GM18520 (cell line): Measurements from ENCODE around the gene IRS1.
"Not testable (repeated sequence)": the region's sequence is repeated elsewhere in the genome, so short reads cannot be mapped to it uniquely, and the experiment has no call there.

ENCODE experiments used
- ATAC-seq: cut with Tn5 transposase; IDR thresholded peaks from one replicate; pipeline ENCODE4 v1.9.1; 2021; ENCODE audit not compliant: unreplicated experiment

The IRS1 gene, protein sequence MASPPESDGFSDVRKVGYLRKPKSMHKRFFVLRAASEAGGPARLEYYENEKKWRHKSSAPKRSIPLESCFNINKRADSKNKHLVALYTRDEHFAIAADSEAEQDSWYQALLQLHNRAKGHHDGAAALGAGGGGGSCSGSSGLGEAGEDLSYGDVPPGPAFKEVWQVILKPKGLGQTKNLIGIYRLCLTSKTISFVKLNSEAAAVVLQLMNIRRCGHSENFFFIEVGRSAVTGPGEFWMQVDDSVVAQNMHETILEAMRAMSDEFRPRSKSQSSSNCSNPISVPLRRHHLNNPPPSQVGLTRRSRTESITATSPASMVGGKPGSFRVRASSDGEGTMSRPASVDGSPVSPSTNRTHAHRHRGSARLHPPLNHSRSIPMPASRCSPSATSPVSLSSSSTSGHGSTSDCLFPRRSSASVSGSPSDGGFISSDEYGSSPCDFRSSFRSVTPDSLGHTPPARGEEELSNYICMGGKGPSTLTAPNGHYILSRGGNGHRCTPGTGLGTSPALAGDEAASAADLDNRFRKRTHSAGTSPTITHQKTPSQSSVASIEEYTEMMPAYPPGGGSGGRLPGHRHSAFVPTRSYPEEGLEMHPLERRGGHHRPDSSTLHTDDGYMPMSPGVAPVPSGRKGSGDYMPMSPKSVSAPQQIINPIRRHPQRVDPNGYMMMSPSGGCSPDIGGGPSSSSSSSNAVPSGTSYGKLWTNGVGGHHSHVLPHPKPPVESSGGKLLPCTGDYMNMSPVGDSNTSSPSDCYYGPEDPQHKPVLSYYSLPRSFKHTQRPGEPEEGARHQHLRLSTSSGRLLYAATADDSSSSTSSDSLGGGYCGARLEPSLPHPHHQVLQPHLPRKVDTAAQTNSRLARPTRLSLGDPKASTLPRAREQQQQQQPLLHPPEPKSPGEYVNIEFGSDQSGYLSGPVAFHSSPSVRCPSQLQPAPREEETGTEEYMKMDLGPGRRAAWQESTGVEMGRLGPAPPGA (N-terminal part only)

DNA sequence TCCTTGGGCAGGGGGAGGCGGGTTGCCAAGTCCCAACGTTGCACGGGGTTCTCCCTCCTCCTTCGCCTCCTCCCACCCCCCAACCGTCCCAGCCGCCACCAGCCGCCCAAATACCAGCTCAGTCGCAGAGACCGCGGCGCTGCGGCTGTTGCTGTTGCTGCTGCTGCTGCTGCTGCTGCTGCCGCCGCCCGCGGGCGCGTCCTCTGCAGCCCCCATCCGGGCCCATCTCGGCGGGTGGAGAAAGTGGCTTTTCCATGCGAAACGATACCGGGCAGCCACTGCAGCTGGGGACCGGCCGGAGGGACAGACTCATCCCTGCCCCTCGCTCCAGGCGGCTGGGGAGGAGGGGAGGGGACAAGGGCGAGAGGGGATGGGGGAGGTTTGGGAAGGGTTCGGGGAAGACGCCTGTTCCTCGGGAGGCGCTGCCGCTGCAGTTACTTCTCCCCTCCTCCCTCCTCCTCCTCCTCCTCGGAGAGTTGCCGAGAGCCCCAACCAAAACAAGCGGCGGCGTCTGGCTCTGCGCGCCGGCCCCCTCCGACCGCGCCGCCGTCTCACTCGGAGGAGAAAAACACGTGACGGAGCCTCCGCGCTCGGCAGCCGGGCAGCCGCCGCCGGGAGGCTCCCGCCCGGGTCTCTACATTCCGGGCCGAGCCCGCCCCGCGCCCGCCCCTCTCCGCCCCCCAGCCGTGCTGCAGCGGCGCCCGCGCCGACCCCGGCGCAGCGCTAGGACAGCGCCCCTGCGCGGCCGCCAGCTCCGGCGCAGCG, at the start of gene IRS1:
Gene IRS1, minus strand, starts transcription at position 610 of the 765 bp plus-strand sequence. CDS start 1,082 bp downstream, outside the sequence.
- no peak for ATAC-seq

DNA sequence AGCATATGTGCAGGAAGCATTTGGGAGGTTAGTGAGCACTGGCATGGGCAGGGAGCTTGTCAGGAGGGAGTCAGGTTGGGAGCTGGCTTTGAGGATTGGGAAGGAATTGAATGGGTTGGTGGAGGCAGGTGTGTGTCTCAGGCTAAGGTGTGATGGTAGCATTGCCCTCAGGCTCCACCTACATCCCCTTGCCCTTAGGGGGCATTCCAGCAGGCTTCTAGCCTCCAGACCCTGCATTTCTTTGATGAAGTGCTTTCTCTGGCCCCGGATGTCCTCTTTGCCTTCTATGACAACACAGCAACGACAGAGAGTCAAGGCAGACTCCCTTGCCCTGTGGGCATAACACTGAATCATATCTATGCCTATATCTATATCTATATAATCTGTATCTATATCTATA, 49.7 kb upstream of the IRS1 start:
- ATAC-seq = no peak

DNA sequence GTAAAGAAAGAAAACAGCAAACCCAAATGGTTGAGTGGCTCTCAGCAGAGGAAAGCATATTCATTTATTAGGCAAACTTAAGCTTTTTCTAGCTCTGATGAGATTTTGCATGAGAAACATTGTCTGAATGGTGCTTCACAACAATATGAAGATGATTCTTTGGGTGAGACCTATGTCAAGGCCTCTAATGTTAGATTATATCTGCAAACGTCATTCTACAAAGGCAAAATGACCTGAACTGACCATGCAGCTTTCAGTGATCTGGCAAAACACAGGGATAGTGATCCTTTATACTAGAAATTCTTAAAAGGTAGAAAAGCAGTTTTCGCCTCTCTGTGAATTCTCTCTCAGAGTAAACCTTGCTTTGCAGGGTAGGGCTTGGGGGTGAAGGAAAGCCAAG, 47.9 kb upstream of the IRS1 start:
- no peak for ATAC-seq

DNA sequence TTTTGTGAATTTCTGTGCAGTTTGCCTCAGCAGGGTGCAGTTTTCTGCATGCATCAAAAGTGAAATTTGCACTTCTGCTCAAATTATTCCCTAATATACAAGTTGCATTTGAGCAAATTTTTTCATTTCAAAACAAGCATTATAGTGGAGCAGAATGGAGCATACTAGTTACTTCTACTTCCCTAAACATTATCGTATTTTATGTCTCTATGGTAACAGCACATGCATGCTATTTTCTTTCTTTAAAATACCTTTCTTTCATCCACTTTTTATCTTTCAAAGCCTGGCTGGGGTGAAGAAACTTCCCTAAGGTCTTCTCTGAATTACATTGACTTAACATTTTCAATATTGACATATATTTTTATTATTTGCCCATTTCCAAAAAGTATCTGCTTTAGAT, 47.5 kb upstream of the IRS1 start:
- no peak for ATAC-seq

DNA sequence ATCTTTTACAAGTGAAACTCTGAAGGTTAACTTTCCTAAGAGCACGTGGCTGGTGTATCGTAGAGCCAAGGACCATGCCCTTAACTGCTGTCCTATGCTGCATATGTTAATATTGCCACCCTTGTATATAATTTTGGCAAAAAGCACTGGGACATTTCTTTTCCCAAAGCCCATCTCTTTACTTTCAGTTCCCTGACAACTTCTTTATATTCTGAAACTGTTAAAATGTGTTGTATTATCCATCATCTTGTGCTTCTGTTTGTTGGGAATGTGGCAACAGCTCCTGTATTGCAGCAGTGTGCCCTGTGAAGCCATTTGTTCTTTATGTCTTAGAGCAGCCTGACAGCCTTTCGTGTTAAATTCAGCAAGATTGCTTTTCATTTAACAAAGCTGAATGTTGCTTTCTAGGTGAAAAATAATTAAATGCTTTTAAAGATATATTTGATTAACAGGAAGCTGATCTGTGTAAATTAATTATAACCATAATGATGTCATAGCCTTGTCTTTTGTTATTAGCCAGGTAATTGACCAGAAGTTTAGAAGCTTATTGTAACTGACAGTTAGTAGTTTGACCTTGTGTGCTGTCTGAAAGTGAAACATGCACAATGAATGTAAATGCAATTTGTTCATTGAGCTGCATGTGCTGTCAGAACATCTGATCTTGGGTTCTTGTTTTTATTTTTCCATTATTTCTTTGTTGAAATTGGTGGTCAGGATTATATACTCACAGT, 45.9 kb upstream of the IRS1 start:
- ATAC-seq = no peak

DNA sequence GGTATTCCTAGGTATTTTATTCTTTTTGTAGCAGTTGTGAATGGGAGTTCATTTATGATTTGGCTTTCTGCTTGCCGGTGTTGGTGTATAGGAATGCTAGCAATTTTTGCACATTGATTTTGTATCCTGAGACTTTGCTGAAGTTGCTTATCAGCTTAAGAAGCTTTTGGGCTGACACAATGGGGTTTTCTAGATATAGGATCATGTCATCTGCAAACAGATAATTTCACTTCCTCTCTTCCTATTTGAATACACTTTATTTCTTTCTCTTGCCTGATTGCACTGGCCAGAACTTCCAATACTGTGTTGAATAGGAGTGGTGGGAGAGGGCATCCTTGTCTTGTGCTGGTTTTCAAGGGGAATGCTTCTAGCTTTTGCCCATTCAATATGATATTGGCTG, 43.4 kb upstream of the IRS1 start:
- ATAC-seq = not testable (repeated sequence)

DNA sequence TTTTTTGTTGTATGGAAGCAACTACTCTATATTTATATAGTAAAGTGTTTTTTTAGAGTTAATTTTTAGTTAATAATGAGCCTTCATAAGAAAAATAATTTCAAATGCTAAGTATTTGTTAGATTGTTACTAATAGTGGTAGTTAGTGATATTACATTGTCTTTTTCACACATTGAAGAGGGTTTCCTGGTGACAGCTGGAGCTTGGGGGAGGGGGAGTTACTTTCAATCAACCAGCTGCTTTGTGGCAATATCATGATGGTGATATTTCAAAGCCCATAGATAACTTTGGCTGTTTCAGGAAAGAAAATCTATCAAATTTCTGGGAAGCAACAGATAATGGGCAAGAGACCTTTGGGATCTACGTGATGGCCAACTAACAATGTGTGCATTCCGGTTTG, 40.3 kb upstream of the IRS1 start:
- ATAC-seq = no peak

DNA sequence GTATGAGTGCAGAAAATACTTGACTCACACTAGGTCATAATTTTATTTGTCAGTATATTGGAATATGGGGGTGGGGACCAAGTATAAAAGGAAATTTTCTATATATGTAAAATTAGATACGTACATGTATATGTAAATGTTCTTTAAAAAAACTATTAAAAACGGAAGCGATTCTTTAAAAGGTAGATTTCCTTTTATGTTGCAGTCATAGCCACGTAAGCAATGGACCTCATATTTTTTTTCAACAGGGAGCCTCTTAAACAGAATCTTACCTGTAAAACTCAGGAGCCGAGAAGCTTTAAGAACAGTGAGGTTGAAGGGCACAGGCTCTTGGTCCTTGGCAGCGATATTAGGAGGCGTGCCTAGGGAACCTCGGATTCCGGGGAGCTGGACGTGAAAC, 39.5 kb upstream of the IRS1 start:
- no peak for ATAC-seq

DNA sequence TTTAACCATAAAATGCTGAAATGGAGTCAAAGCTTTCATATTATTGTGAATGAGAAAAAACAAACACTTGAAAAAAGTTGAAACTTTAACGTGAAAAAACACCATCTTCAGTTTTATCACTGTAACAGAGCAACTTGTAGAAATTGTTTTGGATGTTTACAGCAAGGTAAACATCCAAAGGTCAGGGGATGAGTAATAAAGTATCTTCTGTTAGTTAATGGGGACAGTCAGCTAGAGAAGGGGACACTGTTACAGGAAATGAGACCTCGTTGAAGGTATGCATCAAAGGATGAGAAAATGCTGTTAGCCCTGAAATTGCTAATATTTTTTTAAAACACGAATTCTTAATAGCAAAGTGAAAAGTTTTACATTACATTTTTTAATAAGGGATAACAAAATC, 39.1 kb upstream of the IRS1 start:
- no peak for ATAC-seq

DNA sequence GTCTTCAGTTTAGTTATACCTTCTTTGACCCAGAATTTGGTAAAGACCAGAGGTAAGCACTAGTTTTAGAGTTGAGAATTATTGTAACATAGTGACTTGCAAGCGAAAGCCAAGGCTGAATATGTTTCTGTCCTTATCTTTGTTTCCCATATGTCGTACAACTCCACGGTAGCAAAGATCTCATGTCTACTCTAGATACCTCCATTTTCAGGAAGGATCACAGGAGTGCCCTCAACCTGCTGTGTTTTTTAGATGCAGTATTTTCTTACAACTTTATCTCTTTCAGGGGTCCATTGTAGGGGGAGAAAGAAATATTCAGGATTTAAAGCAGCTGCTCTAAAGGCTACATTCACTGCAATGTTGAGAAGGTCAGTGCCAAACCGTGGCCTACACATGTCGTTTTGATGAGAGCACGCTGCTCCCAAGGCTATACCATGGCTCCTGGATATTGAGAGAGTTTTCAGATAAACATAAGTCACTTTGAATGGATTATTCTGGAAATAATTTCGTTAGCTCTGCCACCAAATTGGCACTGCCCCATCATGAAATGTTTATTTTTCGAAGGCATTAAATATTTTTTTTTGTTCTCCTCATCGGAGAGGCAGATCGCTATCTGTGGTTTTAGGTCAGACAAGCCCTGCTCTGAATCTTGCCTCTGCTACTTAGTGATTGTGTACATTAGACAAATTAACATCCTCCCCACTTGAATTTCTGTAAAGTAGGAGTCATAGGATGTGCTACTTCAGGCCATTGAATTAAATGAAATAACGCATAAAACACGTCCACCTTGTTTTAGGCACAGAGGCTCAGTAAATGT, 38.4 kb upstream of the IRS1 start:
- no peak for ATAC-seq

DNA sequence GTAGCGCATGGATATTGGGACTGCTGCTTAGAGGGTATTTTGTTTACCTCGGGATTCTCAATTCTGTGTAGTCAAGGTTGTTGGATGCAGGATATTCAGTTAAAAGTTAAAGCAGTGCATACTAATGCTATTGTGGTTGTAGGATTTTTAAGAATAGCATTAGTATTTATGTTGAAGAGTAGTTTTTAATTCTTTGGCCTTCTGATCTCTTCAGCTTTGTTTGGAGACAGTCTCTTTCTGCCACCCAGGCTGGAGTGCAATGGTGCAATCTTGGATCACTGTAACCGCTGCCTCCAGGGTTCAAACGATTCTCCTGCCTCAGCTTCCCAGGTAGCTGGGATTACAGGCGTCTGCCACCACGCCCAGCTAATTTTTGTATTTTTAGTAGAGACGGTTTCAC, 37.7 kb upstream of the IRS1 start:
- no peak for ATAC-seq

DNA sequence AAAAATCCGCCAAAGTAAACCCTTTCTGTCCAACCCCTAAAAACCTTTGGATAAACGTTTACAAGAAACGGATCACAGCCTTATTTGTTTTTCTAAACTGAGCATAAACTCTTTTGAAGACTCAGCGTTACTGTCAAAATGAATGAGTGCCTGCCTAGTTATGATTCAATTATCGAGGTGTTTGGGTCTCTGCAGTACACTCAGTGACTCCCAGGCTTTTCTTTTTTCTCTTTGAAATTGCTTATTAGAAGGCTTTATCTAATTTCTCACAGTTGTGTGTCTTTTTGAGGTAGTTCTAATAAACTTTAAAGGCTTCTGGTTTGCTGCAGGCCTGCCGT, 36.9 kb upstream of the IRS1 start:
- ATAC-seq = peak; percentile 0

DNA sequence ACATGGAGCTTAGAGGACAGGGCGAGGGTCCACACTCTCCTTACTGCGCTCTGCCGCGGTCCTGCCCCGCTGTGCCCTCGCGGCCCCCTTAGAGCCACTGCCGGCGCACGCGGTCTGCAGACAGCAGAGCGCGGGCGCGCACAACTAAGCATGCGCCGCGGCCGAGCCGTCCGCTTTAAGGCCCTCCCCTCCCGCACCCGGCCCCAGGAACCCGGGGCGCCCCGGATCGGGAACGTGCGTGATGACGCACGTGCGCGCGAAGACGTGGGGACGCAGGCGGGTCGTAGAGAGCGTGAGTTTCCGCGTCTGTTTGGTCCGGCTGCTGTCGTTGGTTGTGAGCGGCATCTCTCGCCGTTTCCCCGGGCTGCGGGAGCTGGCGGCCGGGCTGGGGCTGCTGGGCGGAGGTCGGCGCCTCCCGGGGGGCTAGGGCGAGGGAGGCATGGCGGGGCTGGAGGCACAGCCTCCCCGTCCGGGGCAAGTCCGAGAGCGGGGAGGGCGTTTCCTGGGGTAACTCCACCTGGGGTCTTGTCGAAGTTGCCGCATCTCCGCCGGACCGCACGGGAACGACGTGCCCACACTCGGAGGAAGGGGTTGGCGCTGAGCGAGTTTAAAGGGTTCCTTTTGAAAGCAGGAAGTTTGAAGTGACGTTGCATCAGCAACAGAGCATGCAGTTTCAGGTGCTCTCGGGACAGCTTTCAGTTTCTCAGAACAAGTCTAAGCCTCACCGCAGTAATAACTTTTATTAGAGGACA, 36.4 kb upstream of the IRS1 start, which contains the start of gene RHBDD1:
Gene RHBDD1, plus strand, starts transcription at position 259 of the 752 bp plus-strand sequence. CDS start 28,640 bp downstream, outside the sequence.
- peak; percentile 71 for ATAC-seq

DNA sequence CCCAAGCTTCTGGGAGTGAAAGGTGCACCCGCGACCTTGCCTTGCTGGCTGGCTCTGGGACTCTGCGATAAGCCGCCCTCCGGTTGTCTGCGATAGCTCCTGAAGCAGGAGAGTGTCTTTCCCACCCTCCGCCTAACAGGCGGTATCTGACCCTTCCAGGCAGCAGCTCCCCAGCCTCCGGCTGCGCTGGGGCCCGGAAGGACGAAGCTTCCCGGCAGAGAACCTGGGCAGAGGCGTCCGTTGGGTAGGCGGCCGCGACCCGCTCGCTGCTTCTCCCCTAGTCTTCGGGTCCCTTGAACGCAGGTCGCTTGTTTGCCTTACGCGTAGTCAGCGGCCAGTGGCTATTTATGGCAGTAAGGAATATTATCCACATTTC, 35.8 kb upstream of the IRS1 start:
- ATAC-seq = peak; percentile 2

DNA sequence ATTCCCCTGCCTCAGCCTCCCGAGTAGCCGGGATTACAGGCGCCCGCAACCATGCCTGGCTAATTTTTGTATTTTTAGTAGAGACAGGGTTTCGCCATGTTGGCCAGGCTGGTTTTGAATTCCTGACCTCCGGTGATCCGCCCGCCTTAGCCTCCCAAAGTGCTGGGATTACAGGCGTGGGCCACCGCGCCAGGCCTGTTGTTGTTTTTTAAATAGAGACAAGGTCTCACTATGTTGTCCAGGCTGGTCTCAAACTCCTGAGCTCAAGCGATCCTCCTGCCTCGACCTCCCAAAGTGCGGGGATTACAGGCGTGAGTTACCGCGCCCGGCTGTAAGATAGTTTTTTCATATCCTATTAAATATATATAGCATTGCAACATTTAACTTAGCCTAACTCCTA, 35.3 kb upstream of the IRS1 start:
- not testable (repeated sequence) for ATAC-seq

DNA sequence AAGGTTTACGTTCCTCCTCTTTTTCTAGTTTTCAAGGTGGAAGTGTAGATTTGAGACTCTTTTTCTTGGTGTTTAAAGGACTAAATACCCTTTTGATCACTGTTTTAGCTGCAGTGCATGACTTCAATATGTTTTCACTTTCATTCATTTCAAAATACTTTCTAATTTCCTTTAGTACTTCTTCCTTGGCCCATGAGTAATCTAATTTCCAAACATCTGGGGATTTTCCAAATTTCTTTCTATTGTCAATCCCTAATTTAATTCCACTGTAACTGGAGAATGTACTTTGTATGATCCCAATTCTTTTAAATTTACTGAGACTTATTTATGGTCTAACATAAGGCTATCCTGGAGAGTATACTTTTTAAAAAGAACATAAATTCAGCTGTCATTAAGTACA, 32.4 kb upstream of the IRS1 start:
- ATAC-seq = no peak

DNA sequence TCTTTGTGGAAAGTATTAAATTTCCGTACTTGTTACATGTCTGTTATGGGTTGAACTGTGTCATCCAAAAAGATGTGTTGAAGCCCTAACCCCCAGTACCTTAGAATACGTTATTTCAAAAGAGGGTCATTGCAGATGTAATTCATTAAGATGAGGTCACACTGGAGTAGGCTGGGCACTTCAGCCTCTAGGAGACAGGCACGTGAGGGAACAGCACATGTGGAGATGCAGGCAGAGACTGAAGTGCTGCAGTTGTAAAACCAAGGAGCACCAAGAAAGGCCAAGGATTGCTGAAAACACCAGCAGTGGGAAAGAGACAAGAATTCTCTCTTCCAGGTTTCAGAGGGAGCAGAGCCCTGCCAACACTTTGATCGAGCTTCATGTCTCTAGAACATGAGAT, 31.6 kb upstream of the IRS1 start:
- no peak for ATAC-seq

DNA sequence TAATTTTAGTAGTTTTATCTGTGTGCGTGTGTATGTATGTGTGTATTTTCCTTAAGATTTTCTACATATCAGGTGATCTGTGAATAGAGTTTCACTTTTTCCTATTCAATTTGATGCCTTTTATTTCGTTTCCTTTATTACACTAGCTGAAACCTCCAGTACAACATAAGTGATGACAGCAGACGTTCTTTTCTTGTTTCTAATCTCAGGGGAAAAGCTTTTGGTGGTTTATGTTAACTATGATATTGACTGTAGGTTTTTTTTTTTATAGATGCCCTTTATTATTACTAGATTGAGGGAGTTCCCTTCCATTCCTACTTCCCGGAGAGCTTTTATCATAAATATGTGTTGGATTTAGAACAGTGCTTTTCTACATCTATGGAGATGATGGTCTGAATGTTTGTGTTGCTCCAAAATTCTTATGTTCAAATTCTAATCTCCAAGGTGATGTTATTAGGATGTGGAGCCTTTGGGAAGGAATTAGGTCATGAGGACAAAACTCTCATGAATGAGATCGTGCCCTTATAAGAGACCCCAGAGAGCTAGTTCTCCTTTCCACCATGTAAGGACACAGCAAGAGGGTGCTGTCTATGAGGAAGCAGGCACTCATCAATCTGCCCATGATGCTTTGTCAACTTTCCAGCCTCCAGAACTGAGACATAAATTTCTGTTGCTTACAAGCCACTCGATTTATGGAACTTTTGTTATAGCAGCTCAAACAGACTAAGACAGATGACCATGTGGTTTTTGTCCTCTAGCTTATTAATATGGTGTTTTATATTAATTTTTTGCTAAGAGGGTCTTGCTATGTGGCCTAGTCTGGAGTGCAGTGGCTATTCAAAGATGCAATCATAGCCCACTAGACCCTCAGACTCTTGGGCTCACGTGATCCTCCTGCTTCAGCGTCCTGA, 30.4 kb upstream of the IRS1 start:
- no peak for ATAC-seq
